NCI-H526 (cell line): ENCODE results near the gene GTF2A2.
"Not testable (repeated sequence)": the region's sequence is repeated elsewhere in the genome, so short reads cannot be mapped to it uniquely, and the experiment has no call there.

Experiments used
- DNase-seq, 2 experiments: peaks; one replicate each; lab custom pipeline; 2025; lab: John Stamatoyannopoulos, UW

Gene GTF2A2

GRCh38 chr15:59674361-59674877, 17.1 kb upstream of the GTF2A2 start:
- DNase-seq: no peak

- no peak for DNase-seq
Observed at GRCh38 chr15:59668556-59668955, 11.2 kb upstream of the GTF2A2 start.

- DNase-seq: no peak
Observed at GRCh38 chr15:59662260-59662659, 4.9 kb upstream of the GTF2A2 start.

GRCh38 chr15:59659366-59659765, 2.1 kb upstream of the GTF2A2 start:
- DNase-seq: no peak

GRCh38 chr15:59657635-59658125, 365 bp upstream of the GTF2A2 start:
- DNase-seq: no peak

- no peak for DNase-seq
Observed at GRCh38 chr15:59654046-59654445, 3.3 kb downstream of the GTF2A2 start.

GRCh38 chr15:59649603-59650002, 7.7 kb downstream of the GTF2A2 start:
- no peak for DNase-seq

- DNase-seq: no peak
Observed at GRCh38 chr15:59647085-59647484, 10.2 kb downstream of the GTF2A2 start.

- no peak for DNase-seq
Observed at GRCh38 chr15:59646277-59646676, 11.0 kb downstream of the GTF2A2 start.

GRCh38 chr15:59645812-59646211, 11.5 kb downstream of the GTF2A2 start:
- DNase-seq: not testable (repeated sequence)

GRCh38 chr15:59644756-59645155, 12.6 kb downstream of the GTF2A2 start:
- DNase-seq: no peak

- DNase-seq: no peak
Observed at GRCh38 chr15:59642351-59642750, 15.0 kb downstream of the GTF2A2 start.

- peak in 1 of 2 experiments; percentile 21 for DNase-seq
Observed at GRCh38 chr15:59637507-59637906, 19.8 kb downstream of the GTF2A2 start.

GRCh38 chr15:59636184-59636583, 21.1 kb downstream of the GTF2A2 start:
- no peak for DNase-seq

GRCh38 chr15:59632714-59633113, 24.6 kb downstream of the GTF2A2 start:
- peak; percentile 15 to 53 for DNase-seq

GRCh38 chr15:59622289-59622688, 35.0 kb downstream of the GTF2A2 start:
- peak; percentile 5 to 66 for DNase-seq

- DNase-seq: no peak
Observed at GRCh38 chr15:59618406-59618805, 38.9 kb downstream of the GTF2A2 start.

GRCh38 chr15:59616379-59616778, 40.9 kb downstream of the GTF2A2 start:
- peak; percentile 26 to 48 for DNase-seq

GRCh38 chr15:59615661-59616060, 41.7 kb downstream of the GTF2A2 start:
- no peak for DNase-seq

GRCh38 chr15:59614153-59614552, 43.2 kb downstream of the GTF2A2 start:
- no peak for DNase-seq

GRCh38 chr15:59611276-59612260, 45.7 kb downstream of the GTF2A2 start, which contains the start of gene GCNT3:
Gene GCNT3, plus strand, starts transcription at chr15:59611783. Its CDS starts 6,456 bp downstream, at chr15:59618239.
- peak; percentile 18 to 33 for DNase-seq

GRCh38 chr15:59609730-59610712, 47.3 kb downstream of the GTF2A2 start:
- DNase-seq: no peak
